Inflammatory macrophage treated with lipopolysaccharide for 1 hour (primary cell): ENCODE results near the gene DNAJB2.

Source experiments
- DNase-seq, 2 donors: peaks; one replicate each; pipeline ENCODE4 v3.0.0-alpha.2; 2020 to 2022

DNAJB2 gene

GRCh38 chr2:219279151-219279915 lies at the start of gene DNAJB2:
Gene DNAJB2, plus strand, starts transcription at chr2:219279366. Its CDS starts 468 bp downstream, at chr2:219279834.
- peak; percentile 98 to 99 for DNase-seq

GRCh38 chr2:219230059-219230540 lies 49.1 kb upstream of the DNAJB2 start:
- peak in 1 of 2 donors; percentile 11 for DNase-seq

- DNase-seq: no peak
Measured at GRCh38 chr2:219234331-219234730, 44.8 kb upstream of the DNAJB2 start.

GRCh38 chr2:219243291-219243761 lies 35.8 kb upstream of the DNAJB2 start:
- DNase-seq: peak; percentile 39 to 47

GRCh38 chr2:219244789-219245147 lies 34.4 kb upstream of the DNAJB2 start:
- no peak for DNase-seq

- peak; percentile 84 to 97 for DNase-seq
Measured at GRCh38 chr2:219245148-219245898, 33.8 kb upstream of the DNAJB2 start, which contains the start of the genes GLB1L and STK16. Gene GLB1L, minus strand, starts transcription at chr2:219245444. Its CDS starts 1,871 bp downstream, at chr2:219243573. Gene STK16, plus strand, starts transcription at chr2:219245479. Its CDS starts 521 bp downstream, at chr2:219246000.

- DNase-seq: no peak
Measured at GRCh38 chr2:219245899-219246230, 33.3 kb upstream of the DNAJB2 start.

GRCh38 chr2:219246559-219246958 lies 32.6 kb upstream of the DNAJB2 start:
- DNase-seq: no peak

GRCh38 chr2:219247678-219248642 lies 31.2 kb upstream of the DNAJB2 start:
- DNase-seq: no peak

- DNase-seq: no peak
Measured at GRCh38 chr2:219248845-219249202, 30.3 kb upstream of the DNAJB2 start.

GRCh38 chr2:219249203-219249980 lies 29.8 kb upstream of the DNAJB2 start:
- no peak for DNase-seq

GRCh38 chr2:219250049-219250781 lies 29.0 kb upstream of the DNAJB2 start:
- peak in 1 of 2 donors; percentile 25 for DNase-seq

GRCh38 chr2:219251656-219252055 lies 27.5 kb upstream of the DNAJB2 start:
- DNase-seq: no peak

GRCh38 chr2:219252084-219252483 lies 27.1 kb upstream of the DNAJB2 start:
- DNase-seq: no peak

GRCh38 chr2:219252570-219252899 lies 26.6 kb upstream of the DNAJB2 start:
- no peak for DNase-seq

- DNase-seq: peak in 1 of 2 donors; percentile 22
Measured at GRCh38 chr2:219252900-219253752, 26.0 kb upstream of the DNAJB2 start, which contains the start of gene TUBA4B. Gene TUBA4B, plus strand, starts transcription at chr2:219253243. Its CDS starts 165 bp downstream, at chr2:219253408.

- DNase-seq: peak; percentile 77 to 87
Measured at GRCh38 chr2:219253753-219254589, 25.2 kb upstream of the DNAJB2 start, which contains the start of gene TUBA4A. Gene TUBA4A, minus strand, starts transcription at chr2:219253918. Its CDS starts 60 bp downstream, at chr2:219253858.

- DNase-seq: peak; percentile 63 to 70
Measured at GRCh38 chr2:219254590-219255201, 24.5 kb upstream of the DNAJB2 start.
